ENCODE results near the gene TCAIM.

Gene TCAIM

DNA sequence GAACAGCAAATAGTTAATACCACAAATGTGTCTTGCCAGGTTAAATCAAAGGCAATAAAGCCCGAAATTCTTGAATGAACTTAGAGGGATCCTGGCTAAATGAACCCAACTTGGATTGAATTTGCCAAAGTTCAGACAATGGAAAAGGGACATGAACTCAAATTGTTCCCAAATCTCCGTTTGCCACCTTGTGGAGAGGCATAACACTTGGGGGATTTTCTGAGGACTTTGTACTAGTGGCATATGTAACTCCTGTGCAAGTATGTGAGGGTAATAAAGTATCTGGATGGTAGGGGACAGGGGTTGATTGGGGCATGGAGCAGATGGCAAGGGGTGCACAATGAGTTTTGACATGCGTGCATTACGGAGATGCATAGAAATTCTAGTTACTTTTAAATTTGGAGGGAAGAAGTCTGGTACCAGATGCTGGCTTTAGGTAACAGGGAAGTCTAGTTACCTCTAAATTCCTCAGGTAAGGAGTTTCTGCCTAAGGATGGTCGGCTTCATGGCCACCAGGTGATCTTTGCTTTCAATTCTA is 1.2 kb upstream of the TCAIM start:
- no peaks in the 10 kb centered on the region for H3K27me3 ChIP-seq
- H3K4me1 ChIP-seq (ENCODE audit: control insufficient read depth in 1 of 2, insufficient read depth in 1 of 2, low read depth in 1 of 2, low read length in 1 of 2) = peaks cover 29 to 37% of the 10 kb centered on the region in 2 experiments
- no peaks in the 10 kb centered on the region for H3K9me3 ChIP-seq
- no peaks in the 10 kb centered on the region for H3K36me3 ChIP-seq
- peak overlapping the region; percentile 96 to 99 for H3K4me3 ChIP-seq (ENCODE audit: low read depth in 1 of 2, low read length in 1 of 2)
- H3K27ac ChIP-seq = peak overlapping the region; percentile 95
- TF ChIP-seq, protein P1, sequence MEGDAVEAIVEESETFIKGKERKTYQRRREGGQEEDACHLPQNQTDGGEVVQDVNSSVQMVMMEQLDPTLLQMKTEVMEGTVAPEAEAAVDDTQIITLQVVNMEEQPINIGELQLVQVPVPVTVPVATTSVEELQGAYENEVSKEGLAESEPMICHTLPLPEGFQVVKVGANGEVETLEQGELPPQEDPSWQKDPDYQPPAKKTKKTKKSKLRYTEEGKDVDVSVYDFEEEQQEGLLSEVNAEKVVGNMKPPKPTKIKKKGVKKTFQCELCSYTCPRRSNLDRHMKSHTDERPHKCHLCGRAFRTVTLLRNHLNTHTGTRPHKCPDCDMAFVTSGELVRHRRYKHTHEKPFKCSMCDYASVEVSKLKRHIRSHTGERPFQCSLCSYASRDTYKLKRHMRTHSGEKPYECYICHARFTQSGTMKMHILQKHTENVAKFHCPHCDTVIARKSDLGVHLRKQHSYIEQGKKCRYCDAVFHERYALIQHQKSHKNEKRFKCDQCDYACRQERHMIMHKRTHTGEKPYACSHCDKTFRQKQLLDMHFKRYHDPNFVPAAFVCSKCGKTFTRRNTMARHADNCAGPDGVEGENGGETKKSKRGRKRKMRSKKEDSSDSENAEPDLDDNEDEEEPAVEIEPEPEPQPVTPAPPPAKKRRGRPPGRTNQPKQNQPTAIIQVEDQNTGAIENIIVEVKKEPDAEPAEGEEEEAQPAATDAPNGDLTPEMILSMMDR (IDR thresholded peaks at IDR 0.05) = no peak

DNA sequence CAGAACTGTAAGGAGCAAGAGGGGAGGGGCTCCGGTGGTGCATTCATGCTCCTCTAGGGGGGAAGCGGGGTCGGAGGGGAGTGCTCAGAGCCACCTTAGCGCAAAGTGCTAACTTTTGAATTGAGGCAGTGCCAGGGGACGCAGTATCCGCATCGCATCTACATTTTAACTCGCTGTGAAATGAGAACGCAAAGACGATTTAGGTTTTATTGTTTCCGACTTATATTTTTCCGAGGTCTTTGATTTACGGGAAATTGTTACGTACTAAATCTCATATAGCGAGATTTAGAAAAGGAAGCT is 212 bp downstream of the TCAIM start:
- H3K4me3 ChIP-seq (ENCODE audit: low read depth in 1 of 2, low read length in 1 of 2) = peak overlapping the region; percentile 96 to 99

DNA sequence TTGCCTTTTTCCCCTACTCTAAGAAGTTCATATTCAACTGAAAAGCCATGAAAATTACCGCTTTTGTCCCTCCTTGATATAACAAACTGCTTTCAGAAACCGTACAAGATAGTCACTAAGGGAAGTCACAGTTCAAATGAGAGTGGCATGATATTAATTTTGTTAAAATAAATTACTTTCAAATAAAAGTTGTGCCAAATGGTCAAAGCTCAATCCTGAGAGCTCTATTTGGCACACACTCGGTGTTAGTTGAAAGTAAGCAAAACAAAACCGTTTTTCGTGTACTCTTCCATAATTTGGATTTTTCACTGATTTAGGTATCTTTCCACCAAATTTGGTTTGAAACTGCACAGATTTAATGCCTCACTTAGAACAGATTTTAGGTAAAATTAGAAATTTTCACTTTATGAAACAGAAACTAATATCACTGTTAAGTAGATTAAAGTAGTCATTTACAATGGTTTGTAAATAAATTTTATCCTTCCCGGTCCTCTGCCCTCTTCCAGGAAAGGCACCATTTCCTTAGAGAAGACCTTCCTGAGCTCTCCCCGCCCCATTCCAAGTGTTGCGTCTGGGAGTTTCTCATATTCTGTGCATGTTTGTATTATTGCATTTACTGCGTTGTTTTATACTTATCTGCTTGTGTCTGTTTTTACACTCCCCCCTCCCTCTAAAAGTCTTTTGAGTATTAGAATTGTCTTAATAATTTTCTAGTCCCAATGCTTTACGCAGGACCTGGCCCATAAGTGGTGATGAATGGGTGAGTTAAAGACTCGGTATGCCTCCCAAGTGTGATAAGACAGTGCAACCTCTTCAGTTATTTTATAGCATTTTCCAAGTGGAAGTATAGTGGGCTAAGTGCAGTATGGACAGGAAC is 853 bp downstream of the TCAIM start:
- H3K4me1 ChIP-seq (ENCODE audit: control insufficient read depth in 1 of 2, insufficient read depth in 1 of 2, low read depth in 1 of 2, low read length in 1 of 2) = peaks cover 45 to 51% of the 10 kb centered on the region in 2 experiments
- H3K27ac ChIP-seq = peak overlapping the region; percentile 95
- no peaks in the 10 kb centered on the region for H3K27me3 ChIP-seq
- TF ChIP-seq, protein P1 (IDR thresholded peaks at IDR 0.05) = no peak
- H3K9me3 ChIP-seq = no peaks in the 10 kb centered on the region
- no peaks in the 10 kb centered on the region for H3K36me3 ChIP-seq
- peak overlapping the region; percentile 96 to 99 for H3K4me3 ChIP-seq (ENCODE audit: low read depth in 1 of 2, low read length in 1 of 2)

More for the DNA sequence above, 212 bp downstream of the TCAIM start:
- peak overlapping the region; percentile 95 for H3K27ac ChIP-seq
- TF ChIP-seq, protein P1 (IDR thresholded peaks at IDR 0.05) = no peak
- H3K36me3 ChIP-seq = no peaks in the 10 kb centered on the region
- no peaks in the 10 kb centered on the region for H3K9me3 ChIP-seq
- peaks cover 42 to 51% of the 10 kb centered on the region in 2 experiments for H3K4me1 ChIP-seq (ENCODE audit: control insufficient read depth in 1 of 2, insufficient read depth in 1 of 2, low read depth in 1 of 2, low read length in 1 of 2)
- no peaks in the 10 kb centered on the region for H3K27me3 ChIP-seq

DNA sequence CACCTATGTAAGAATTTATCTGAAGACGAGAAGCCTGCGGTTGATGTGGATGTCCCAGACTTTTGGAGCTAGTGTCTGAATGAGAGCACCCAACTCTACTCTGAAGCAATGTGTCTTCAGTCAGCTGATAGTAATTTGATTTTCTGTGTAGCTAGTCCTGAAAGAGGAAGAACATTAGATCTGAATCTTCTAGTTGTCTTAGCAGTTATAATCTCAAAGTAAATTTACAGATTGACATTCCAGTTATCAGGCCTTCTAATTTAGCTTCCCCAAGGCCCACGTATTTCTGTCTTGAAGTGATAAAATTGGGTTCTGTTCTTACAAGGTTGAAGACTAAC is 1.5 kb downstream of the TCAIM start:
- Histone ChIP-seq H3K9me3 (no peaks in the 10 kb centered on the region), H3K27me3 (no peaks in the 10 kb centered on the region), H3K4me1 (ENCODE audit: control insufficient read depth in 1 of 2, insufficient read depth in 1 of 2, low read depth in 1 of 2, low read length in 1 of 2) (peaks cover 45 to 49% of the 10 kb centered on the region in 2 experiments), H3K36me3 (no peaks in the 10 kb centered on the region), H3K27ac (peak overlapping the region; percentile 52), H3K4me3 (ENCODE audit: low read depth in 1 of 2, low read length in 1 of 2) (no peak overlapping the region)
- TF ChIP-seq, protein P1 (IDR thresholded peaks at IDR 0.05) = no peak

DNA sequence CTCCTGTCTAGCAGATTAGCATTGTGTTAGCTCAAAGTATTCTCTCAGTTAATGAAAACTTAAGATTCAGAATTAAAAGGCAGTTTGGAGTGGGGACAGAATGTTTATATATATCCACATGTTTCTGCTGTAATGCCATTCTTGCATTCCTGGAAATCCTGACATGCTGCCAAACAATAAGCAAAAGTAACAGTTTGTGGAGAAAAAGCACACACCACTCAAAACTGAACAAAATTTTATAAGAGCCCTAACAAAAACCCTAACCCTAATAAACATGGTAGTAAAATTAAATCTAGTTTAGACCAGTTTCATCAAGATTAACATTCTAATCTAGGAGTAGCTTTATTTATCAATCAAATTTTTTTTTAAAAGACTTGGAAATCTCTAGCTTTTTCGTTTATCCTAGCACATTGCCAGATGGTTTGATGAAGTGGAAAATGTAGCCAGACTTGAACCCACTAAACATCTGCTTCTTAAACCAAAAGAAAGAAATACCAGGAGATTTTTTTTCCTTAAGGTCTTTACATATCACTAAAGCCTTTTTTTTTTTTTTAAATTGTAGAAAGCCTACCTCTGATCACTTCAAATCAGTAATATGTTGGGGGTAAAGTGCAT is 3.7 kb downstream of the TCAIM start:
- TF ChIP-seq, protein P1 (IDR thresholded peaks at IDR 0.05) = no peak
- H3K27ac ChIP-seq = peak overlapping the region; percentile 75
- peaks cover 54 to 55% of the 10 kb centered on the region in 2 experiments for H3K4me1 ChIP-seq (ENCODE audit: control insufficient read depth in 1 of 2, insufficient read depth in 1 of 2, low read depth in 1 of 2, low read length in 1 of 2)

More for the DNA sequence above, 3.7 kb downstream of the TCAIM start:
- H3K36me3 ChIP-seq = no peaks in the 10 kb centered on the region
- no peak overlapping the region for H3K4me3 ChIP-seq (ENCODE audit: low read depth in 1 of 2, low read length in 1 of 2)
- no peaks in the 10 kb centered on the region for H3K9me3 ChIP-seq
- no peaks in the 10 kb centered on the region for H3K27me3 ChIP-seq

Data from neutrophil (primary cell).